Keratinocyte (primary cell): Measurements from ENCODE around the gene RB1.

Experiments used
- CTCF ChIP-seq, 3 experiments: IDR thresholded peaks in 1 of 3; conservative IDR thresholded peaks in 1 of 3; optimal IDR thresholded peaks in 1 of 3; 2 replicates in 2 of 3; 3 replicates in 1 of 3; pipeline versions ENCODE3 to v1.5.1; 2011; ENCODE audit warnings: low read length in 3 of 3, mild to moderate bottlenecking in 3 of 3, moderate library complexity in 2 of 3, control low read depth in 1 of 3, inconsistent platforms in 1 of 3; ENCODE audit not compliant: insufficient read depth in 2 of 3; ENCODE audit errors: extremely low read depth in 1 of 3
- EZH2 ChIP-seq: IDR thresholded peaks from one replicate; pipeline ENCODE4 v1.6.1; 2012; ENCODE audit warnings: inconsistent platforms, mild to moderate bottlenecking, low read length, moderate library complexity

DNA sequence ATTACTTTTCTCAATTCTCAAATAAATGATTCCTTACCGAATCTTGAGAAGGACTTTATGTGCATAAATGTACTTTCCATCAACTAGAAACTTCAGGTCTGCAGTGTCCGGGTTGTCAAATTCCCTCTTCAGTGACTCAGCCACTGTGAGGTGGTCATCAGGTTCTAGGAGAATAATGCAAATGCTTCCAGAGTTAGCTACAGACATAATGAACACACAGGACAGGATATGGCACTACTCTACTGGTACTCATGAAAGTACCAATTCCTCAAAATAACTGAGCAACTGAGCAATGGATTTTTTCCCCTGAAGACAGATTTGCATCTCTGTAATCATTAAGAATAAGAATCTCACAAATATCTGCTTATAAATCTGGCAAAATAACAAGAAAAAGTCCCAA, 198.2 kb downstream of the RB1 start:
- TF ChIP-seq CTCF (optimal IDR thresholded peaks at IDR 0.05 in 1 of 3, IDR thresholded peaks at IDR 0.05 in 1 of 3, conservative IDR thresholded peaks at IDR 0.05 in 1 of 3; ENCODE audit: extremely low read depth in 1 of 3, insufficient read depth in 2 of 3, low read length in 3 of 3) (no peak), EZH2 (no peak)
